CD1c-positive myeloid dendritic cell (primary cell): ENCODE measurements around the gene ABITRAM.
"Not testable (repeated sequence)": the region's sequence is repeated elsewhere in the genome, so short reads cannot be mapped to it uniquely, and the experiment has no call there.

ENCODE experiments used
- DNase-seq: peaks from one replicate; pipeline ENCODE4 v3.0.0-alpha.2; 2016; ENCODE audit errors: extremely low spot score

The ABITRAM gene

GRCh38 chr9:108928386-108928785 lies 5.8 kb upstream of the ABITRAM start:
- no peak for DNase-seq

- no peak for DNase-seq
Observed at GRCh38 chr9:108933231-108933717, 926 bp upstream of the ABITRAM start.

- DNase-seq = peak; percentile 95
Observed at GRCh38 chr9:108933718-108934322, 380 bp upstream of the ABITRAM start, which contains the start of gene ELP1. Gene ELP1, minus strand, starts transcription at chr9:108934124. Its CDS starts 2,978 bp downstream, at chr9:108931146.

- no peak for DNase-seq
Observed at GRCh38 chr9:108937561-108938305, 3.5 kb downstream of the ABITRAM start.

GRCh38 chr9:108939975-108940374 lies 5.8 kb downstream of the ABITRAM start:
- DNase-seq = no peak

GRCh38 chr9:108950168-108950567 lies 16.0 kb downstream of the ABITRAM start:
- no peak for DNase-seq

- DNase-seq = no peak
Observed at GRCh38 chr9:108951578-108951977, 17.4 kb downstream of the ABITRAM start.

DNA sequence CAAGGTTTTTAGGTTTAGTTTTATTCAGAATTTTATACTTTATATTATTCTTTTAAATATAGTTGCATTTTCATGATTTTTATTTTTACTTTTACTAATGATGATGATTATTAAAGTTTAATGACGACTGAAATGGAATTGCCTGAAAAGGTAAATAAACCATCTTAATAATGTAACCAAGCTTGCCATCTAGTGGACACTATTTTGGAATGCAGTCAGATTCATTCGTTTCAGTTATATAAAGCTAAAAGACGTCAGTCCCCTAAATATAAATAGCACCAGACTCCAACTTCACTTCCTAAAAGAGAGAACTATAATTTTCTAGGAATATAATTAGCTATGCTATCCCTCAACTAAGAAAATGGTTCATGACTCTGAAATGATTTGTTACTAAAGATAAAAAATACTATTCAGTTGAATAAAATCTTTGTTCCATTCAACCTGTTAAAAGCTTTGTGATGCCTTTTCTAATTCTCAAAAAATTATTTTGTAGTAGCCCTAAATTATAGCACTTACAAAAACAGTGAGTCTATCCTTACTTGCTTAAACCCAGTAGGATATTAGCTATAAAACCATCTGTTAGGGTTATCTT lies 19.9 kb downstream of the ABITRAM start:
- peak; percentile 40 for DNase-seq

GRCh38 chr9:108956022-108956630 lies 21.9 kb downstream of the ABITRAM start:
- no peak for DNase-seq

DNA sequence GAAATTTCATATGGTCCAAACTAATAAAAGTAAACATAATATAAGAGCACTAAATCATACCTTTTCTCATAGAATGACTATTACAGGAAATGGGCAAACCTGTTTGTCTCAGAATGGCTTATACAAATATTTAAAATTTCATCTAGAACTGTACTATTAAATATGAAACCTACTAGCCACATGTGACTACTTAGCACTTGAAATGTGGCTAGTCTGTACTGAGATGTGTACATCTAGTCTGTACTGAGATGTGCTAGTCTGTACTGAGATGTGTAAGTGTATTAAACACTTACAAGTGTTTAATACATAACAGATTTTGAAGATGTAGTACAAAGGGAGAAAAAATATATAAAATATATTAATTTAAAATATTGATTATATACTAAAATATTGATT lies 22.4 kb downstream of the ABITRAM start:
- no peak for DNase-seq

GRCh38 chr9:108960331-108960730 lies 26.1 kb downstream of the ABITRAM start:
- no peak for DNase-seq

- DNase-seq = no peak
Observed at GRCh38 chr9:108961151-108961550, 27.0 kb downstream of the ABITRAM start.

DNA sequence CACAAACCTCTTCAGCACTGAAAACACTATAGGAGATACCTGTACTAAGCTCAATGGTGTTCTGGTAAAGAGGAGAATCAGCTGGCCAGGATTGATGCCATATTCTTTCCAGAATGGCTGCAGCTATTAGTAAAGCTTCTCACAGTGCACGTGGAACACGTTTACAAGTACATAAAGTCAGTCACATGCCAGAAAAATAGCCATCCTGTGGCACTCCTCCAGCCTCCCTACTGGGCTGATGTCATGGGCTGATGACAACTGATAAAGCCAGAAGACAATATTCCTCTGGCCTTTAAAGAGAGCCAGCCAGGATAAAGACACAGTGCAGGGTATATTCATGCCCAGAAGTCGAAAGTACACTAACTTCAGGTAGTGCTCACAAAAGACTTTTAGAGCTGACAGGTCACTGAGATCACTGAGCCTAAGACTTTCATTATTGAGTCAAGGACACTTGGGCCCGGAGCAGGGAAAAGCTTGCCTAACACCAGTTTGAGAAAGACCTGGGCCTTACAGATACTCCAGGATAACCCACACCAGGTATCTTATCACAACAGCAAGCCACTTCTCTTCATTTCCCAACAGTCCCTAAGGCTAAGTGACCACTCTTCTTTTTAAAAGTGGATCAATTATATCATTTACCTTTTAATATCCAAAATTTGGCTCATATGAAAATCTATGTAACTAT lies 29.4 kb downstream of the ABITRAM start:
- DNase-seq = no peak

DNA sequence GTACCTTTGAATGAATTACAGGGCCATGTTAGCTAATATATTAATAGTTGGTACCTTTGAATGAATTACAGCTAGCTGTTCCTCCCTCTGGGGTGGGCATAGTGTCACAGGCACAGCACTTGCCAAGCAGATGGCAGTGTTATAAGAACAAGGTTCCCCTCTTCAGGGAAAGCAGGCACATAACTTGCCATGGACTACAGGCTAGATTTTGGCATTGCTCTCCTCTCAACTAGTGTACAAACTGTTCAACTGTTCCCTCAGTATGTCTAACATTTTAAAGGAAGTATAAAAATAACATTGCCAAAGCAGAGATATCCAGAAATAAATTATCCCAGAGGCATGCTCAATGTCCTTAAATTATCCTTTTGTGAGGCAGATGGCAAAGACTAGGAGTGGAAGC lies 33.7 kb downstream of the ABITRAM start:
- DNase-seq = no peak

DNA sequence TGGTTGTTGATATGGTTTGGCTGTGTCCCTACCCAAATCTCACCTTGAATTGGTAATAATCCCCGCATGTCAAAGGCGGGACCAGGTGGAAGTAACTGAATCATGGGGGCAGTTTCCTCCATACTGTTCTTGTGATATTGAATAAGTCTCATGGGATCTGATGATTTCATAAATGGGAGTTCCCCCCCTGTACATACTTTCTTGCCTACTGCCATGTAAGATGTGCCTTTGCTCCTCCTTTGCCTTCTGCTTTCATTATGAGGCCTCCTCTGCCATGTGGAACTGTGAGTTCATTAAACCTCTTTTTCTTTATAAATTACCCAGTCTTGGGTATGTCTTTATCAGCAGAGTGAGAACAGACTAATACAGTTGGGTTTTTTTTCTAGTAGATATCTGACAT lies 37.2 kb downstream of the ABITRAM start:
- DNase-seq = not testable (repeated sequence)

- no peak for DNase-seq
Observed at GRCh38 chr9:108972186-108972585, 38.0 kb downstream of the ABITRAM start.

DNA sequence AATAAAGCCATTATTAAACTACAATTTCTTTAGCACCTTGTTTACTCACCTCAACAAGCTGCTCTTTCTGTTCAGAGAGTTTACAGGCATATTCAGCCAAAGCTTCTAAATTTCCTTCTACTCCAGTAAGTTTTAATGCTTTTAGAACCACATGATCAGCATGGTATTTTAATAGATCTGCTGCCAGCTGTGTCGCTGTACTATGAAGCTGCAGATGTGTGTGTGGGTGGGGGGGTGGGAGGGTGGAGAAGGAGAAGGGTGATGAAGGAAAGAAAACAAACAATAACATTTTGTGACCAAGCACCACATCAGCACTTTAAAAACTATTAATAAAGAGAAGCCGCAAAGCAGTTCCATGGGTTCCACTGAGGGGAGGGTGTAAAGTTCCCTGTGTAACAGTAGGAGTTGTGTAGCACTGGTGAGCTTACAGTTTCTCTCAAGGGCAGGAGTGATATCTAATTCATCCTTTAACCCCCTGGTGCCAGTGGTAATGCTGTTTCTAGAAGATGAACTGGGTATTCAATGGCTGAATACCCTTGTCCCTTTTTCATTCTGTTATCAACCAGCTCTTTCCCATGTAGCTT lies 38.5 kb downstream of the ABITRAM start:
- DNase-seq = no peak

- DNase-seq = no peak
Observed at GRCh38 chr9:108973895-108974294, 39.7 kb downstream of the ABITRAM start.

DNA sequence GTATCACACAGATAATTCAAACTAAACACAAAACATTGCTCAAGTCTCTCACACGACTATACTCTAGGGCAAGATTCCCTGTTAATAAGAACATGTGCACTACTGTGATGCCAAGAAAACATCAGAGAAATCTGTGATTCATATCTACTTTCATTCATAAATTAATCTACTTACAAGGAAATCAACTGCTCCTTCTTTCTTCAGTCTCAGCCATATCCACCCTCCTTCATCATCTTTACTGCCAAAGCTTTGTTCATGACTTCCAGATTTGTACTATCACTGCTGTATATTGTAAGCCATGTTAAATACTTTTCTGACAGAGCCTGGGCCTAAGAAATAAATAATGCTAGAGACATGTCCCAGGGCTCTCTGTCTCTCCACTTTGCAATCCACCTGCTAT lies 44.0 kb downstream of the ABITRAM start:
- no peak for DNase-seq

- no peak for DNase-seq
Observed at GRCh38 chr9:108980893-108981292, 46.7 kb downstream of the ABITRAM start.

DNA sequence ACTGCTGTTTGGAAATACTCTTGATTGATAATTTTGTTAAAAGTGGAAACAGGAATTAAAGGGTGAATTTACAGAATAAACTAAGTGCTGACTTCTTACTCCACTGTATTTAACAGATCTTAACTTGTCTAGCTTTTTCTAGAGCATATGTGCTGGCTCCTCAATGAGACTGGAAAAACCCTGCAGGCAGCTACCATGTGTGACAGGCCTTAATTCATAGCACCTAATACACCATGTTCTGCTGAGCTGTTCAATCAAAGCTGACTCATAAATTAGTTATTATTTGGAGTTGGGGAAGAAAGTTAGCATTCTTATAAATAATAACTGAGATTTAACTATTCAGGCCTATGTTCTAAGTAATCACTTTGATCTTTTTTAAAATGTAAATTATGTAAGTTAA lies 49.7 kb downstream of the ABITRAM start:
- no peak for DNase-seq
